Activated CD8-positive, alpha-beta memory T cell treated with anti-CD3 and anti-CD28 coated beads, Interleukin-2, amount 50 U/mL, for 24 hours (primary cell): Measurements from ENCODE around the gene ZNF804B.

Experiments used
- DNase-seq: peaks from one replicate; pipeline ENCODE4 v3.0.0-alpha.2; 2020; ENCODE audit errors: extremely low read depth

ZNF804B gene

GRCh38 chr7:88835147-88835728 lies 75.7 kb downstream of the ZNF804B start:
- no peak for DNase-seq

GRCh38 chr7:88842201-88842600 lies 82.7 kb downstream of the ZNF804B start:
- no peak for DNase-seq

GRCh38 chr7:88845091-88845490 lies 85.6 kb downstream of the ZNF804B start:
- DNase-seq = no peak

- DNase-seq = no peak
Measured at GRCh38 chr7:88851220-88851619, 91.7 kb downstream of the ZNF804B start.

- no peak for DNase-seq
Measured at GRCh38 chr7:88859288-88859687, 99.8 kb downstream of the ZNF804B start.

- no peak for DNase-seq
Measured at GRCh38 chr7:88866265-88866863, 106.9 kb downstream of the ZNF804B start.

- no peak for DNase-seq
Measured at GRCh38 chr7:88867158-88867557, 107.7 kb downstream of the ZNF804B start.

GRCh38 chr7:88868456-88868855 lies 109.0 kb downstream of the ZNF804B start:
- DNase-seq = no peak

- no peak for DNase-seq
Measured at GRCh38 chr7:88881136-88881535, 121.6 kb downstream of the ZNF804B start.

- DNase-seq = no peak
Measured at GRCh38 chr7:88885131-88885530, 125.6 kb downstream of the ZNF804B start.

GRCh38 chr7:88888684-88889083 lies 129.2 kb downstream of the ZNF804B start:
- DNase-seq = no peak

- no peak for DNase-seq
Measured at GRCh38 chr7:88910516-88910915, 151.0 kb downstream of the ZNF804B start.

GRCh38 chr7:88912852-88913251 lies 153.4 kb downstream of the ZNF804B start:
- DNase-seq = no peak

- DNase-seq = no peak
Measured at GRCh38 chr7:88915615-88916014, 156.1 kb downstream of the ZNF804B start.

- no peak for DNase-seq
Measured at GRCh38 chr7:88919478-88920131, 160.1 kb downstream of the ZNF804B start.

GRCh38 chr7:88922944-88923343 lies 163.4 kb downstream of the ZNF804B start:
- no peak for DNase-seq

- no peak for DNase-seq
Measured at GRCh38 chr7:88928276-88928675, 168.8 kb downstream of the ZNF804B start.

- DNase-seq = no peak
Measured at GRCh38 chr7:88929719-88930118, 170.2 kb downstream of the ZNF804B start.

GRCh38 chr7:88933285-88933684 lies 173.8 kb downstream of the ZNF804B start:
- no peak for DNase-seq

GRCh38 chr7:88942815-88943501 lies 183.5 kb downstream of the ZNF804B start:
- no peak for DNase-seq

- DNase-seq = no peak
Measured at GRCh38 chr7:88951826-88952225, 192.3 kb downstream of the ZNF804B start.

- DNase-seq = no peak
Measured at GRCh38 chr7:88964418-88964817, 204.9 kb downstream of the ZNF804B start.

GRCh38 chr7:88965371-88965770 lies 205.9 kb downstream of the ZNF804B start:
- no peak for DNase-seq
